ENCODE data around the gene G2E3. TPM values are rescaled to one million over a fixed set of nuclear protein-coding genes. Genes with fewer than 3 reads are reported as not detected.
A peak's percentile ranks its signal among the peaks of the same experiment; 100 is the strongest.

Gene G2E3
- total and polyA plus RNA-seq, 2 of the 4 experiments (the other 2 are of a cell fraction) = 9.6 to 19.4 TPM

- peak; percentile 83 for DNase-seq
- intact Hi-C loops (cut with micrococcal nuclease) (loop anchor here (5.0 kb wide), 1 partner anchor 60 kb away; no protein-coding TSS in a partner anchor), dilution Hi-C loops (cut with HindIII; ENCODE audit: low sequenced_read_pairs, unreplicated experiment) (no loop called here), in situ Hi-C loops (cut with MboI; ENCODE audit: low sequenced_read_pairs) (no loop called here)
- Histone ChIP-seq H3K23ac (ENCODE audit: low read depth, low read length) (peak within 1 kb of the TSS; percentile 98), H3K36me3 (ENCODE audit: control insufficient read depth, insufficient read depth, low read length) (no peaks in the 10 kb centered on the region; the same call in 1 of the 2 replicates), H3K27ac (ENCODE audit: insufficient read depth, low read length) (peak within 1 kb of the TSS; percentile 94), H3K4me3 (ENCODE audit: insufficient read depth, low read depth, low read length) (peak within 1 kb of the TSS; percentile 90), H3K18ac (ENCODE audit: low read depth, low read length) (peak within 1 kb of the TSS; percentile 97), H2BK15ac (ENCODE audit: low read depth, low read length) (peak within 1 kb of the TSS; percentile 79), H2AK5ac (ENCODE audit: low read depth, low read length) (peak within 1 kb of the TSS; percentile 97), H3K14ac (replicated peaks; ENCODE audit: low read depth, low read length) (peak within 1 kb of the TSS; percentile 98), H3K9ac (ENCODE audit: low read depth, low read length) (peak within 1 kb of the TSS; percentile 100), H4K8ac (ENCODE audit: low read depth in 2 of 2, low read length in 2 of 2) (peak within 1 kb of the TSS; percentile 97 to 99), H2AFZ (replicated peaks; ENCODE audit: low read length, poor library complexity) (peak within 1 kb of the TSS; percentile 95), H2BK20ac (ENCODE audit: low read depth, low read length) (peak within 1 kb of the TSS; percentile 68; the same call in 1 of the 2 replicates), H3K9me1 (ENCODE audit: insufficient read depth, low read length) (peaks cover 13% of the 10 kb centered on the region), H3K79me1 (ENCODE audit: low read depth in 1 of 2, low read length in 2 of 2) (peaks cover 4 to 42% of the 10 kb centered on the region in 2 experiments; a peak in 2 of 4 replicates), H4K5ac (ENCODE audit: low read depth, low read length) (peak within 1 kb of the TSS; percentile 96), H3K9me3 (ENCODE audit: control insufficient read depth, insufficient read depth, low read length) (no peaks in the 10 kb centered on the region), H3K4me1 (ENCODE audit: control insufficient read depth, insufficient read depth, low read length) (peaks cover 3% of the 10 kb centered on the region), H2BK5ac (ENCODE audit: low read depth, low read length, poor library complexity, severe bottlenecking) (peak within 1 kb of the TSS; percentile 93), H4K91ac (ENCODE audit: insufficient read depth, low read depth, low read length) (peak within 1 kb of the TSS; percentile 98), H2AK9ac (replicated peaks; ENCODE audit: low read depth, low read length, poor library complexity) (peak within 1 kb of the TSS; percentile 97), H3K56ac (ENCODE audit: extremely low read depth, insufficient read depth, low read length) (peak within 1 kb of the TSS; percentile 99), H3K4ac (ENCODE audit: low read depth, low read length) (peak within 1 kb of the TSS; percentile 96), H3K4me2 (ENCODE audit: low read depth, low read length) (peak within 1 kb of the TSS; percentile 78), H3K27me3 (ENCODE audit: control insufficient read depth, insufficient read depth, low read length) (no peaks in the 10 kb centered on the region), H4K20me1 (ENCODE audit: insufficient read depth, low read length) (peaks cover 25% of the 10 kb centered on the region; the same call in 1 of the 2 replicates), H2BK120ac (ENCODE audit: low read depth, low read length) (peak within 1 kb of the TSS; percentile 81)
- CTCF ChIA-PET = no interaction called here
- TF ChIP-seq NFE2L2 (IDR thresholded peaks at IDR 0.05; ENCODE audit: low read depth, low read length) (peak; percentile 19; the same call in 1 of the 2 replicates), POLR2A (IDR thresholded peaks at IDR 0.05; ENCODE audit: low read depth, low read length) (peak; percentile 94), SMC3 (IDR thresholded peaks at IDR 0.05; ENCODE audit: low read depth, low read length) (no peak), MXI1 (IDR thresholded peaks at IDR 0.05; ENCODE audit: borderline replicate concordance, low read depth, low read length) (peak; percentile 72), CEBPB (IDR thresholded peaks at IDR 0.05; ENCODE audit: low read depth, low read length) (no peak), MAZ (IDR thresholded peaks at IDR 0.05; ENCODE audit: borderline replicate concordance, low read depth, low read length) (peak; percentile 83)
- ATAC-seq (ENCODE audit: low read depth) = peak; percentile 98
- POLR2A ChIA-PET (ENCODE audit: unreplicated experiment) = no interaction called here
- 0% methylated on average over 4 of the region's 35 CpGs; no CpG with 5 or more reads in 1 of the 2 experiments for WGBS, 2 experiments (ENCODE audit: extremely low coverage in 2 of 2, insufficient read length in 1 of 2)
- BruUV-seq (replicated peaks) = TSS peak; percentile 41
Observed at GRCh38 chr14:30621940-30622830, 63.2 kb downstream of the G2E3 start, which contains the start of gene SCFD1. SCFD1 (plus strand) TSS chr14:30622319; CDS start chr14:30622339, 20 bp downstream.

Measured in IMR-90 (cell line).